ENCODE measurements around the gene LIN52. TPM values are rescaled to one million over a fixed set of nuclear protein-coding genes. Genes with fewer than 3 reads are reported as not detected.
A peak's percentile ranks its signal among the peaks of the same experiment; 100 is the strongest.

LIN52 gene
- total and polyA plus RNA-seq, 2 experiments from 2014 or later, result 8.6 to 10.8 TPM

DNA sequence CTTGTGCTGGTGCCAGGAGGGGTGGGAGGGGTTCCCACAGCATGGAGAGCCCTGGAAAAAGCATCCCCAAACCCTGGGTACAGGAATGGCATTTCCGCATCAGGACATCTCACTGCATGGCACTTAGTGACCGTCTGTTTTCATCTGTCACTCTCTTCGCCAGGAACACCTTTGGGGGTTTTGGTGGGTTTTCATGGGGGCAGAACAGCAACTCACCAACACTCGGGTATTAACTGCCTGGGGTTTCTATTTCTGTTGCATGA, 158.0 kb downstream of the LIN52 start (continued):
- TF ChIP-seq, protein P1, sequence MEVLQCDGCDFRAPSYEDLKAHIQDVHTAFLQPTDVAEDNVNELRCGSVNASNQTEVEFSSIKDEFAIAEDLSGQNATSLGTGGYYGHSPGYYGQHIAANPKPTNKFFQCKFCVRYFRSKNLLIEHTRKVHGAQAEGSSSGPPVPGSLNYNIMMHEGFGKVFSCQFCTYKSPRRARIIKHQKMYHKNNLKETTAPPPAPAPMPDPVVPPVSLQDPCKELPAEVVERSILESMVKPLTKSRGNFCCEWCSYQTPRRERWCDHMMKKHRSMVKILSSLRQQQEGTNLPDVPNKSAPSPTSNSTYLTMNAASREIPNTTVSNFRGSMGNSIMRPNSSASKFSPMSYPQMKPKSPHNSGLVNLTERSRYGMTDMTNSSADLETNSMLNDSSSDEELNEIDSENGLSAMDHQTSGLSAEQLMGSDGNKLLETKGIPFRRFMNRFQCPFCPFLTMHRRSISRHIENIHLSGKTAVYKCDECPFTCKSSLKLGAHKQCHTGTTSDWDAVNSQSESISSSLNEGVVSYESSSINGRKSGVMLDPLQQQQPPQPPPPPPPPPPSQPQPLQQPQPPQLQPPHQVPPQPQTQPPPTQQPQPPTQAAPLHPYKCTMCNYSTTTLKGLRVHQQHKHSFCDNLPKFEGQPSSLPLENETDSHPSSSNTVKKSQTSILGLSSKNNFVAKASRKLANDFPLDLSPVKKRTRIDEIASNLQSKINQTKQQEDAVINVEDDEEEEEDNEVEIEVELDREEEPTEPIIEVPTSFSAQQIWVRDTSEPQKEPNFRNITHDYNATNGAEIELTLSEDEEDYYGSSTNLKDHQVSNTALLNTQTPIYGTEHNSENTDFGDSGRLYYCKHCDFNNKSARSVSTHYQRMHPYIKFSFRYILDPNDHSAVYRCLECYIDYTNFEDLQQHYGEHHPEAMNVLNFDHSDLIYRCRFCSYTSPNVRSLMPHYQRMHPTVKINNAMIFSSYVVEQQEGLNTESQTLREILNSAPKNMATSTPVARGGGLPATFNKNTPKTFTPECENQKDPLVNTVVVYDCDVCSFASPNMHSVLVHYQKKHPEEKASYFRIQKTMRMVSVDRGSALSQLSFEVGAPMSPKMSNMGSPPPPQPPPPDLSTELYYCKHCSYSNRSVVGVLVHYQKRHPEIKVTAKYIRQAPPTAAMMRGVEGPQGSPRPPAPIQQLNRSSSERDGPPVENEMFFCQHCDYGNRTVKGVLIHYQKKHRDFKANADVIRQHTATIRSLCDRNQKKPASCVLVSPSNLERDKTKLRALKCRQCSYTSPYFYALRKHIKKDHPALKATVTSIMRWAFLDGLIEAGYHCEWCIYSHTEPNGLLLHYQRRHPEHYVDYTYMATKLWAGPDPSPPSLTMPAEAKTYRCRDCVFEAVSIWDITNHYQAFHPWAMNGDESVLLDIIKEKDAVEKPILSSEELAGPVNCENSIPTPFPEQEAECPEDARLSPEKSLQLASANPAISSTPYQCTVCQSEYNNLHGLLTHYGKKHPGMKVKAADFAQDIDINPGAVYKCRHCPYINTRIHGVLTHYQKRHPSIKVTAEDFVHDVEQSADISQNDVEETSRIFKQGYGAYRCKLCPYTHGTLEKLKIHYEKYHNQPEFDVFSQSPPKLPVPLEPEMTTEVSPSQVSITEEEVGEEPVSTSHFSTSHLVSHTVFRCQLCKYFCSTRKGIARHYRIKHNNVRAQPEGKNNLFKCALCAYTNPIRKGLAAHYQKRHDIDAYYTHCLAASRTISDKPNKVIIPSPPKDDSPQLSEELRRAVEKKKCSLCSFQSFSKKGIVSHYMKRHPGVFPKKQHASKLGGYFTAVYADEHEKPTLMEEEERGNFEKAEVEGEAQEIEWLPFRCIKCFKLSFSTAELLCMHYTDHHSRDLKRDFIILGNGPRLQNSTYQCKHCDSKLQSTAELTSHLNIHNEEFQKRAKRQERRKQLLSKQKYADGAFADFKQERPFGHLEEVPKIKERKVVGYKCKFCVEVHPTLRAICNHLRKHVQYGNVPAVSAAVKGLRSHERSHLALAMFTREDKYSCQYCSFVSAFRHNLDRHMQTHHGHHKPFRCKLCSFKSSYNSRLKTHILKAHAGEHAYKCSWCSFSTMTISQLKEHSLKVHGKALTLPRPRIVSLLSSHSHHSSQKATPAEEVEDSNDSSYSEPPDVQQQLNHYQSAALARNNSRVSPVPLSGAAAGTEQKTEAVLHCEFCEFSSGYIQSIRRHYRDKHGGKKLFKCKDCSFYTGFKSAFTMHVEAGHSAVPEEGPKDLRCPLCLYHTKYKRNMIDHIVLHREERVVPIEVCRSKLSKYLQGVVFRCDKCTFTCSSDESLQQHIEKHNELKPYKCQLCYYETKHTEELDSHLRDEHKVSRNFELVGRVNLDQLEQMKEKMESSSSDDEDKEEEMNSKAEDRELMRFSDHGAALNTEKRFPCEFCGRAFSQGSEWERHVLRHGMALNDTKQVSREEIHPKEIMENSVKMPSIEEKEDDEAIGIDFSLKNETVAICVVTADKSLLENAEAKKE (CRISPR knock-in tag; IDR thresholded peaks at IDR 0.05), result no peak
- TF ChIP-seq, protein P2, sequence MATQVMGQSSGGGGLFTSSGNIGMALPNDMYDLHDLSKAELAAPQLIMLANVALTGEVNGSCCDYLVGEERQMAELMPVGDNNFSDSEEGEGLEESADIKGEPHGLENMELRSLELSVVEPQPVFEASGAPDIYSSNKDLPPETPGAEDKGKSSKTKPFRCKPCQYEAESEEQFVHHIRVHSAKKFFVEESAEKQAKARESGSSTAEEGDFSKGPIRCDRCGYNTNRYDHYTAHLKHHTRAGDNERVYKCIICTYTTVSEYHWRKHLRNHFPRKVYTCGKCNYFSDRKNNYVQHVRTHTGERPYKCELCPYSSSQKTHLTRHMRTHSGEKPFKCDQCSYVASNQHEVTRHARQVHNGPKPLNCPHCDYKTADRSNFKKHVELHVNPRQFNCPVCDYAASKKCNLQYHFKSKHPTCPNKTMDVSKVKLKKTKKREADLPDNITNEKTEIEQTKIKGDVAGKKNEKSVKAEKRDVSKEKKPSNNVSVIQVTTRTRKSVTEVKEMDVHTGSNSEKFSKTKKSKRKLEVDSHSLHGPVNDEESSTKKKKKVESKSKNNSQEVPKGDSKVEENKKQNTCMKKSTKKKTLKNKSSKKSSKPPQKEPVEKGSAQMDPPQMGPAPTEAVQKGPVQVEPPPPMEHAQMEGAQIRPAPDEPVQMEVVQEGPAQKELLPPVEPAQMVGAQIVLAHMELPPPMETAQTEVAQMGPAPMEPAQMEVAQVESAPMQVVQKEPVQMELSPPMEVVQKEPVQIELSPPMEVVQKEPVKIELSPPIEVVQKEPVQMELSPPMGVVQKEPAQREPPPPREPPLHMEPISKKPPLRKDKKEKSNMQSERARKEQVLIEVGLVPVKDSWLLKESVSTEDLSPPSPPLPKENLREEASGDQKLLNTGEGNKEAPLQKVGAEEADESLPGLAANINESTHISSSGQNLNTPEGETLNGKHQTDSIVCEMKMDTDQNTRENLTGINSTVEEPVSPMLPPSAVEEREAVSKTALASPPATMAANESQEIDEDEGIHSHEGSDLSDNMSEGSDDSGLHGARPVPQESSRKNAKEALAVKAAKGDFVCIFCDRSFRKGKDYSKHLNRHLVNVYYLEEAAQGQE (IDR thresholded peaks at IDR 0.05; ENCODE audit: unreplicated experiment), result no peak
- TF ChIP-seq ZNF331 (CRISPR knock-in tag; IDR thresholded peaks at IDR 0.05; ENCODE audit: low read depth) (no peak), EZH2 (IDR thresholded peaks at IDR 0.05; ENCODE audit: low read depth, unreplicated experiment) (no peak)

DNA sequence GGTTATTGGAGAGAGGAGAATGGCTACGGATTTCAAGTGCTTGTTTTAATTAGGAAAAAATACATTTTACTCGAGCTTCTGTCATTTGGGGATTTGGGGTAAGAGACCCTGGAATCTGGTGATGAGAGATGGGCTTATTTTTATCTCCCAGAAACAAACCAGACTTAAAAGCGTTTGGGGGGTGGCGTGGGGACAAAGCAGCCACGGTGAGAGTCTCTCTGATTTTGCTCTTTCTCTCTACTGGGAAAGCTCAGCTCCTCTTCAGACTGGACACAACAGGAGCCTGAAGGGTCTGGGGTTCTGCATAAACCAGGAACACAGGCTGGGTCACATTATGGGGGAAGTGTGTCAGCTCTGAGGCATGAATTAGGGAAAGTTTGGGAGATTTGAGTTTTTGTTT, 158.3 kb downstream of the LIN52 start:
- Mint-ChIP-seq H3K27me3 (ENCODE audit: insufficient read depth, low read depth, poor library complexity) (peaks cover 85% of the 10 kb centered on the region), H3K27ac (no peak overlapping the region), H3K4me1 (peaks cover 58% of the 10 kb centered on the region), H3K9me3 (peaks cover 8% of the 10 kb centered on the region), H3K4me3 (peak overlapping the region; percentile 69; the same call in 2 of the 3 replicates), H3K36me3 (ENCODE audit: low read depth) (peaks cover 2% of the 10 kb centered on the region; the same call in 1 of the 3 replicates)
- no peak for ATAC-seq
- no peaks in the 10 kb centered on the region for H3K9me2 ChIP-seq (ENCODE audit: insufficient read depth)
- H3K4me3 ChIP-seq, result peak overlapping the region; percentile 69
- H3K27me3 ChIP-seq (ENCODE audit: insufficient read depth), result peaks cover 73% of the 10 kb centered on the region
- no peaks in the 10 kb centered on the region for H3K79me2 ChIP-seq (replicated peaks; ENCODE audit: insufficient read depth)
- H4K20me1 ChIP-seq (replicated peaks; ENCODE audit: insufficient read depth), result 0 out of 2 replicates have a peak, but pooled peaks cover 8% of the 10 kb centered on the region
- H3K27ac ChIP-seq (ENCODE audit: low read depth), result no peak overlapping the region
- H3K36me3 ChIP-seq (ENCODE audit: insufficient read depth), result no peaks in the 10 kb centered on the region
- H3K4me2 ChIP-seq, result peak overlapping the region; percentile 91
- peaks cover 48% of the 10 kb centered on the region for H3K4me1 ChIP-seq (ENCODE audit: insufficient read depth)
- DNase-seq (ENCODE audit: low spot score), result no peak
- no peak overlapping the region for H2AFZ ChIP-seq
- H3F3A ChIP-seq (replicated peaks; ENCODE audit: low read depth), result peaks cover 17% of the 10 kb centered on the region; the same call in 1 of the 2 replicates
- TF ChIP-seq EZH2phosphoT487 (IDR thresholded peaks at IDR 0.05; ENCODE audit: unreplicated experiment) (no peak), NANOG (IDR thresholded peaks at IDR 0.05; ENCODE audit: borderline replicate concordance) (no peak), ZNF114 (CRISPR knock-in tag; IDR thresholded peaks at IDR 0.05) (no peak), STAT1 (IDR thresholded peaks at IDR 0.05; ENCODE audit: unreplicated experiment) (no peak)
- TF ChIP-seq, protein P3, sequence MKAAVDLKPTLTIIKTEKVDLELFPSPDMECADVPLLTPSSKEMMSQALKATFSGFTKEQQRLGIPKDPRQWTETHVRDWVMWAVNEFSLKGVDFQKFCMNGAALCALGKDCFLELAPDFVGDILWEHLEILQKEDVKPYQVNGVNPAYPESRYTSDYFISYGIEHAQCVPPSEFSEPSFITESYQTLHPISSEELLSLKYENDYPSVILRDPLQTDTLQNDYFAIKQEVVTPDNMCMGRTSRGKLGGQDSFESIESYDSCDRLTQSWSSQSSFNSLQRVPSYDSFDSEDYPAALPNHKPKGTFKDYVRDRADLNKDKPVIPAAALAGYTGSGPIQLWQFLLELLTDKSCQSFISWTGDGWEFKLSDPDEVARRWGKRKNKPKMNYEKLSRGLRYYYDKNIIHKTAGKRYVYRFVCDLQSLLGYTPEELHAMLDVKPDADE (IDR thresholded peaks at IDR 0.05), result no peak
- TF ChIP-seq, protein P2 (IDR thresholded peaks at IDR 0.05; ENCODE audit: unreplicated experiment), result no peak

All from GM23338 (cell line).